Stimulated activated CD4-positive, alpha-beta T cell treated with anti-CD3 and anti-CD28 coated beads, Interleukin-12 subunit alpha, Interleukin-12 subunit beta, amount 100 ng/mL, for 48 hours (primary cell): ENCODE data around the gene NOP9.
A peak's percentile ranks its signal among the peaks of the same experiment; 100 is the strongest.

Experiments
- DNase-seq, 3 donors: peaks; one replicate each; pipeline ENCODE4 v3.0.0-alpha.2; 2020; ENCODE audit warnings: low read depth in 2 of 3, low spot score in 1 of 3

The NOP9 gene

DNA sequence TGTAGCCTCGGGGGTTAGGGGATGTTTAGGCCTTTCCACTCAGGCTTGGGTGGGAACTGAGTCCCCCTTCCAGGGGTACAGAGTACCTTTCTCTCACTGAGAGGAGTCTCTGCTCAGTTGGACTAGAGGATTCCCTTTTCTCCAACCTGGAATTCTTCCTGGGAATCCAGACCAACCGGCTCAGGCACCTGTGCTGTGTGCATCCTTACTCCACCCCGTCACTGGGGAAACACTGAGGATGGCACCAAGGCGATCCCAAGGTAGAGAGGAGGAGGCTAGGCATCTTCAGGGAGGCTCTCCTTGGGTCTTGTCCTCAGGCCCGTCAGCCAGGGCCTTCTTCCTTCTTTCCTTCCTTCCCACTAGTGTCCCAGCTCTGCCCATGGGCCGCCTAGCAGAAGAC lies 35.8 kb upstream of the NOP9 start:
- DNase-seq: no peak

DNA sequence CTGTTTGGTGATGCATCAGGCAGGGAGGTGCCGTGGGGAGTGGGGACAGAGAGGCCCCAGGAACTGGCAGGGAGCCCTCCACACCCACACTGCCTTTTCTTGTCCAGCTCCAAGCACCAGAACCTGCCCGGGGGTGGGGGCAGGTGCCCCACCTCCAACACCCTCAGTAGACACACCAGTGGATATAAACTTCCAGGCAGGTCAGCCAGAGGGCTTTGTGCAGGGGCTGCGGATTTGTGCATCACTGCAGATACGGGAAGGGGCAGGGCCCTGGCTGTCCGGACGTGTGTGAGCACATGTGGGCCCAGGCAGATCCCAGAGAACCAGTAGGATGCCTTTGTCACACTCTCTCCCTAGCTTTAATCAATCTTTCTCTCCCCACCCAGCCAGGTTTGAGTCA lies 35.4 kb upstream of the NOP9 start:
- DNase-seq: no peak

GRCh38 chr14:24266344-24267244 lies 33.1 kb upstream of the NOP9 start:
- no peak for DNase-seq

DNA sequence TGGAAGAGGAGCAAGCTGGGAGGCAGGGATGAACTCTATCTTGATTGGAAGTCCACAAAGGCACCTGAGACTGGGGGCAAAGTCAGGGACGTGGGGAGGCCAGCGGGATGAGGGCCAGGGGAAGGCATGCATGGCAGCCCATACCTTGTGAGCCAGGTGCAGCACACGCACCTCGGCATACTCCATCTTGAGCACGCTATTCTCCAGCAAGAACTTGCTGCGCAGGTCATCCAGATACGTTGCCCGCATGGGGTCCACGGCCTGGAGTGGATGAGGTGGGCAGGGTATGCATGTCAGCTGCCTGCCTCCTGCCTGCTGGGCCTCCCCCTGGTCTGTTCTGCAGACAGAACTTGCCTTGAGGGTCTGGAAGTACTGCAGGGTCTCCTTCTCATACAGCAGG lies 32.1 kb upstream of the NOP9 start:
- DNase-seq: no peak

GRCh38 chr14:24268225-24268624 lies 31.4 kb upstream of the NOP9 start:
- no peak for DNase-seq

- DNase-seq: no peak
Observed at GRCh38 chr14:24269368-24269767, 30.3 kb upstream of the NOP9 start.

DNA sequence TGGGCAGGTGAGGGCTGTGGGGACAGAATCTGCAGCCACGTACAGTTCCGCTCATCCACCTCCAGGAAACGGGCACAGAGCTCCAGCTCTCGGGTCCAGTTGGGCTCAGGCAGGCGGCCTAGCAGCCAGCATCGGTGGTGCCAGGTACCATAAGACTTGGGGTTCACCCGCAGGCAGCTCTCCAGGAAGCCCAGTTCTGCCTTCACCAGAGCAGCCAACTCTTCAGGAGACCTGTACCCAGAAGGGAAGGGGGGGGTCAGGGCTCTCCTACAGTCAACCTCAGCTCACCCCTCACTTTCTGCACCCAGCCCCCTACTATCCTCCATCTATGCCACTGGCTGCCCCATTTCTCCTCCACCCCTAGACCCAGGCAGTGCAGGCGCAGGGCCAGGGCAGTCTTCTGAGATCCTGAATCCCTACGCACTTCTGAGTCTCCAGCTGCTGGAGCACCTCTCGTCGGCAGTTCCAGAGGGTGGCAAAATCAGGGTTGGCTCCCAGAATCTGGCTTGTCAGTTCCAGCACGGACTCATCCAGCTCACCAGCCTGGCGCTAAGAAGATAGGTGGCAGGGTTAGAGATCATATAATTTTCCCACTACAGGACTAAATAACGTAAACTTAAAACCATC lies 29.6 kb upstream of the NOP9 start:
- no peak for DNase-seq

GRCh38 chr14:24270537-24271133 lies 29.0 kb upstream of the NOP9 start:
- DNase-seq: no peak

DNA sequence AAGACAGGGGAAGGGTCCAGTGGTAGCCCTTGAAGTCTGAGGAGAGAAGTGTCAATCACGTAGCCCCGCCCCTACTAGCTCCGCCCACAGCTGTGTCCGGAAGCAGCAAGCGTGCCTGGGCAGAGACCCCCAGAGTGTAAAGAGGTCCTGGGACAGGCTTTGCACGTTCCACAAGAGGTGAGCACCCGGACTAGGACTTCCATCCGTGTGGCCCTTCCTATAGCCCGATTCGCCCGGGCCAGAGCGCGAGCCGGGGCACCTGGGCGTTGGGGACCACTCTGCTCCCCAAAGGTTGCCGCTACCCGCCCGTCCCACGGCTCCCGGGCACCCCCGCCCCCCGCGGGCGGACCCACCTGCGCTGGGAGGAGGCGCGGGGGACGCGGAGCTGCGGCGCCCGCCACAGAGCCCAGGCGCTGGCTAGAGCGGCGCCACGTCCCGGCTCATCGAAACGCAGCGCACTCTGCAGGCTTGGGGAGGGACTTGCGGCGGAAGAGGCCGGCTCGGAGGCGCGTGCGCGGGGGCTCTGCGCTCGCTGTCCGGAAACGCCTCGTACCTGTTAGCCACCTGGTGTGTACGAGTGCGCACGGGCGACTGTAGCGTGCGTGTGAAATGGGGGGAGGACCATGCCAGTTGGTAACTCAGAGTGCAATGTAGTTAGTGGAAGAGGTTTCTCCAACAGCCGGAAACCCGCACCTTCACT lies 28.4 kb upstream of the NOP9 start, which contains the start of gene RABGGTA:
Gene RABGGTA (minus strand): TSS at position 464 of the 700 bp plus-strand sequence. CDS start 482 bp downstream, outside the sequence.
- peak; percentile 75 to 81 (median 79) for DNase-seq

GRCh38 chr14:24271834-24272263 lies 27.8 kb upstream of the NOP9 start:
- peak in 1 of 3 donors; percentile 27 for DNase-seq

DNA sequence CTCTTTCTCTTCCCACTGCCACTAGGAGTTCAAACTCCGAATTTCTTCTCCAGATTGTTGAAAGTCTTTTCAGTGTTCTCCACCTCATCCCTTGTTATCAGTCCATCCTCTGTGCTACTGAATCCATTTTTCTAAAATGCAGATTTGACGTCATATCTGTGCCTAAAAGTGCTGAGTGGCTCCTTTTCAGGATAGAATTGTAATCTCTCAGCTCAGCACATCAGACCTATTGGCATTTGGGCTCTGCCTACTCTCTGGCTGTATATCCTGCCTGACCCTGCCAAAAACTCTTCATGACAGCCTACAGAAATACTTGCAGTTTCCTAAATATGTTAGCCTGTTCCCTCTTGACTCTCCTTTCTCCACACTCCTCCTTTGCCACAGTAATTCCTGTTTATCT lies 27.2 kb upstream of the NOP9 start:
- DNase-seq: no peak

DNA sequence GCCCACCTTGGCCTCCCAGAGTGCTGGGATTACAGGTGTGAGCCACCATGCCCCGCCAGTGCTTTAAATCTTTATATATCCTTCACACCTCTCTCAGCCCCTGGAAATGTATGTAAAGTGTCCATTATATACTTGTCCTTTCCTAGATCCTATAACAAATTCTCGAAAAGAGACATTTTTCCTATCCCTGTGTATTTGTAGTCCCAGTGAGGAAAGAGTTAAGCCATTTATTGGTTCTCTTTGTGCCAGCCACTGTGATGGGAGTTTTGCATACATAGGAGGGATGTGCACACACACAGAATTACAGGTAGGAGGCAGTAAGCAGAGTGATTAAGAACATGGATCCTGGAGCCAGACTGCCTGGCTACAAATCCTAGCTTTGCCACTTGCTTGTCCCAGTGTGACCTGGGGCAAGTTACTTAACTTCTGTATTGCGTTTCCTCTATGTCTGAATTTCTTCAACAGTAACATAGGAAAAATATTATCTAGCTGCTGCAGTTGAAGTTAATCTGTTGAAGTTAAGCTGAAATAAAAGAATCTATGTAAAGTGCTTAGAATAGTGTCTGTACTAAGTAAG lies 26.1 kb upstream of the NOP9 start:
- no peak for DNase-seq

GRCh38 chr14:24274101-24274543 lies 25.5 kb upstream of the NOP9 start:
- DNase-seq: peak; percentile 33 to 58 (median 37)

DNA sequence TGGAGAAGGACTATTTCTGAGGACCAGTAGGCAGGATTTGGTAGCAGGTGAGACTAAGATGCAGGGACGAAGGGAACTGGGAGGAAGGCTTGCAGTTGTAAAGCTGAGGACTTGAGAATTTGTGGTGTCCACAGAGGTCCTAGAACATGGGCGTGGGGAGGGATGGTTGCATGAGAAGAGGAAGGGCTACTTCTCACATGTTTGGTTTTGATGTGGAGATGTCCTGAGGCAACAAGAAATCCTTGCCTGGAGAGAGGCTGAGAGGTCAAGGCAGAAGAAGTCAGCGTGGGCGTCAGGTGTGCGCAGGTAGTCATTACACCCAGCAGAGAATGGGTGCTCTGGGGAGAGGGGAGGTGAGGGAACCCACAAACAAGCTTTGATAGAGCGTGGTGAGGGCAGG lies 22.6 kb upstream of the NOP9 start:
- no peak for DNase-seq

DNA sequence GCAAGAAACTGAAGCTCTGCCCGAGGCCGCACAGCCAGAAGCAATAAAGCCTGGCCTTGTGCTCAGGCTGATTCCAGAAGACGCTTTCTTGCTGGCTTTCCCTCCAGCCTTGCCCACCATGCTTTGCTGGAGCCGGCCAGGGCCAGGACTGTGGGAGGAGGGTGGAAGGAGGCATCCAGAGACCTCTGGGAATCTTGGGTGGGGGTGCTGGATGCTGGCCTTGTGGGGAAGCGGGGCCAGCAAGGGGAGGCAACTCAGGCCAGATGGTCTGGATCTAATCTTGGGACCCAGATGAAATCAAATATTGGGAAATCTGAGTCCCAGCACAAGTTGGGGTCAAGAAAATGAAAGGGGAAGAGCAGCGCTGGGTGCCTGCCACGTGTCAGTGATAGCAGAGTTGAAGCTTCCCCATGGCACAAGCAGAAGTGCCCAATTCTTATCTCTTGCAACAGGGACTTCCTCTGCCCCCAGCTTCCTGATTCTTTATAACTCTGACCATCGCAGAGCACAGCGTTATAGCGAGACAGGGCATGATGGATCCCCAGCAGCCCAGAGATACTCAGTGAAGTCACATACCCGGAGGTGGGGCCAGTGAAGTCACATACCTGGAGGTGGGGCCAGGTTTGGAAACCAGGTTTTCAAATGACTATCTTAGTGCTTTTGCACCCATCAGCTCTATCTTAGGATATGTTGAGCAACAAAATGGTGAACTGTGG lies 21.9 kb upstream of the NOP9 start:
- DNase-seq: no peak

DNA sequence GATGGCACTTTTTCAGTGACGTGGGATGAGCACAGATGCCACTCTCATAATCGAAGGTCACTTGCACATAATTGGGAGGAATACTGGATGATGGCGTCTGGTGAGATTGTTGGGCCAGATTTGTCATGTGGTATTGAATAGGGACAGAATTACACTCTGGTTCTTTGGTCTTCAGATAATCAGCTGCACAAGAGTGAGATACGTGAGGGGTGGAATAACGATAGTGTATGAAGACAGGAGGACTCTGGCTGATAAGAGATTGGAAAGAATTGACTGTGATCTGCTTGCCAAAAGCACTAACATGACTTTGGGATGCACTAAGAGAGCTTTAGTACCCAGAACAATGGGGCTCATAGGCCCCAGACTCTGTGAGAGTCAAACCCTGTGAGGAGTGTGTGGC lies 21.2 kb upstream of the NOP9 start:
- no peak for DNase-seq

DNA sequence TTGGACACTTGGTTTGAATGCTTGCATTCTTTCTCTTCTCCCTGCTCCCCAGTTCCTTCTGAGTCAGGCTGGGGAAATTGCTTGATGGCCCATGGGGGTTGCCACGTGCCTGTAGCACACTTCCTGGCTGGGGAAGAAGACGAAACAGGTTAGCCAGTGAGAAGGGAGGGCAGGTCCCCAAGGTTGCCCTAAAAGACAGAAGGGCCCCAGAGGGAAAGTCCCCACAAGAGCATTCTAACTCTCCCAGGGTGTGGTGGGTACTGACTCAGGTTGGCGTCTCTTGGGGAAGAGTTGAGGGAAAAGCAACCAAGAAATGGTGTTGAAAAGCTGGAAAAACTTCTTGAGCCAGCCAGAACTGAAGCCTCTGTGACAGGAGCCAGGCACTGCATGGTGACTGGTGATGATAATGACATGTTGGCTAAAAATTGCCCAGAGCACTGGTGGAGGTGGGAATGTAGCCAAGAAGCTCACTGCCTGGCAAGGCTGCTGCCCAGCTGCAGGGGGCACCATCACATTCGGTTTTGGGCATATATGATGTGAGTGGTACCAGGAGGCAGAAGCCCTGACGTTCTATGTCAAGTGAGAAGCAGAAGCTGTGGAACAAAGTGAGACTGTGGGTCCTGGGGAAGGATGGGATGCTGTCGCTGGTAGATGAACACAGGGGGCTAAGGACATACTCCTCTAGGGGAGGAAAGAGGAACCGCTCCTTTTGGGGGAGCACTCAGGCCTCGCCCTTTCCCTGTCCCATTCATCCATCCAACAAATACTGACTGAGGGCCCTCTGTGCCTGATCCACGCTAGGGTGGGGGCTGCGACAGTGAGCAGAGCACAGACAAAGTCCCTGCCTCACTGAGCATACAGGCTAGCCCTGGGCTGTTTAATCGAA lies 20.1 kb upstream of the NOP9 start:
- peak; percentile 26 to 46 (median 37) for DNase-seq

DNA sequence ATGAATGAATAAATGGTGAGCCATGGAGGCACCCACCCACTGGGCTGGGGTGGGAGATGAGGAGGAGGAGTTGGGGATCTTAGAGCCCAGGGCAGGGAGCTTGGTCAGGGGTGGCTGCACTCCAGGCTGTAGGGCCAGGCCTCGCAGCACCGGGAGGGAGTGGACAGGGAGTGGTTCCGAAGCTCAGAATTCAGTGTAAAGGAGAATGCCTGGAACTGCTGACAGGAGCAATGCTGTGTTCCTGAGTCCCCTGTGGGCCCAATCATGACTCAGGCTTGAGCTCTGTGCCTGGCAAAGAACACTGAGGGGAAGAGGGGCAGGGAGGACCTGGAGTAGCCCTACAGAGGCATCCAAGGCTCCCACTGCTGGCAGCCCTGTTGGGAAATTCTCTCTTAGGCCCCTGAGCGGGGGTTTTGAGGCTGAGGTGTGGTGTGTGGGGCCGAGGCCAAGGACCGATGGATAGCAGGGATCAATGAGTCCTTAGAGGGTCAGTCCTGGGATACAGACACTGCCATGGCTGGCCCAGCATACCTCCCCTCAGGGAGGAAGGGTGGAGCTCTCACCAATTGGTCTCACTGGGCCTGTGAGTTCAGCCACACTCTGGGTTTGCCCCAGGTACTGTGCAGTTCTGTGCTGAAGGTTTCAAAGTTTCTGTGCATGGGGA lies 18.7 kb upstream of the NOP9 start:
- DNase-seq: no peak

GRCh38 chr14:24281636-24282035 lies 18.0 kb upstream of the NOP9 start:
- no peak for DNase-seq
